ENCODE measurements around the gene CAND2. TPM values are rescaled to one million over a fixed set of nuclear protein-coding genes. Genes with fewer than 3 reads are reported as not detected.
"Not testable (repeated sequence)": the region's sequence is repeated elsewhere in the genome, so short reads cannot be mapped to it uniquely, and the experiment has no call there.

Gene CAND2
- total and polyA plus RNA-seq, 4 donors, result 2.6 to 24.4 (median 14.5) TPM

DNA sequence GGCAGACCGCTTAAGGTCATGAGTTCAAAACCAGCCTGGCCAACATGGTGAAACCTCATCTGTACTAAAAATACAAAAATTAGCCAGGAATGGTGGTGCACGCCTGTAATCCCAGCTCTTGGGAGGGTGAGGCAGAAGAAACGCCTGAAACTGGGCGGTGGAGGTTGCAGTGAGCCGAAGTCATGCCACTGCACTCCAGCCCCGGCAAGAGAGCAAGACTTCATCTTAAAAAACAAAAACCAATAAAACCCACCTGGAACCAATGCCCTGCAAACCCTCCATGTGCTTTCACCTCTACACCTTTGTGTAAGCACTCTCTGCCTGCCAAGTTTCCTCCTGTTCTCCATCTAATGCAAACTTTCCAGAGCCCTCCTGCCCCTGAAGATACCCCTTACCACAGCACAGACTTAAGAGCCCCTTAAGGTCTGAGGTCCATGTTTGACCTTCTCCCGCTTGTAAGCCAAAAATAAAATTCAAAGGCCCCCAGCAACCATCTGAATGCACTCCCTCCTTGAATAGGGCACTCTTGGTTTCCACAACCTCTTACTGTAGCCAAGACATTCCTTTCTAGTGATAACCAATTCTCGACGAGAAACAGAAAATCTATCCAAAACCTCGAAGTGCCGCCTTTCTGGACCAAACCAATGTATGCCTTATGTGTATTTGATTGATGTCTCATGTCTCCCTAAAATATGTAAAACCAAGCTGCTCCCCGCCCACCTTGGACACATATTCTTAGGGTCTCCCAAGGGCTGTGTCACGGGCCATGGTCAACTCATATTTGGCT is 41.9 kb downstream of the CAND2 start:
- H3K27ac ChIP-seq (ENCODE audit: low read depth in 1 of 2, low read length in 2 of 2), result no peak overlapping the region
- H3K4me3 ChIP-seq (ENCODE audit: low read length in 2 of 2), result no peak overlapping the region
- ATAC-seq (ENCODE audit: low FRiP score) (no peak), DNase-seq (no peak)
- intact Hi-C loops (cut with DNase I), result no loop called here
- H3K36me3 ChIP-seq (ENCODE audit: control insufficient read depth in 1 of 2, insufficient read depth in 2 of 2, low read length in 1 of 2), result peaks cover 0 to 11% of the 10 kb centered on the region in 2 donors
- 37 to 45% methylated on average over 13 of the region's 13 CpGs for WGBS, 2 donors
- H3K4me1 ChIP-seq (ENCODE audit: control insufficient read depth in 1 of 2, insufficient read depth in 2 of 2, low read length in 2 of 2), result no peaks in the 10 kb centered on the region
- H3K27me3 ChIP-seq (ENCODE audit: control insufficient read depth in 1 of 2, insufficient read depth in 2 of 2, low read length in 1 of 2), result no peaks in the 10 kb centered on the region
- no peaks in the 10 kb centered on the region for H3K9me3 ChIP-seq (ENCODE audit: control insufficient read depth, low read length)

DNA sequence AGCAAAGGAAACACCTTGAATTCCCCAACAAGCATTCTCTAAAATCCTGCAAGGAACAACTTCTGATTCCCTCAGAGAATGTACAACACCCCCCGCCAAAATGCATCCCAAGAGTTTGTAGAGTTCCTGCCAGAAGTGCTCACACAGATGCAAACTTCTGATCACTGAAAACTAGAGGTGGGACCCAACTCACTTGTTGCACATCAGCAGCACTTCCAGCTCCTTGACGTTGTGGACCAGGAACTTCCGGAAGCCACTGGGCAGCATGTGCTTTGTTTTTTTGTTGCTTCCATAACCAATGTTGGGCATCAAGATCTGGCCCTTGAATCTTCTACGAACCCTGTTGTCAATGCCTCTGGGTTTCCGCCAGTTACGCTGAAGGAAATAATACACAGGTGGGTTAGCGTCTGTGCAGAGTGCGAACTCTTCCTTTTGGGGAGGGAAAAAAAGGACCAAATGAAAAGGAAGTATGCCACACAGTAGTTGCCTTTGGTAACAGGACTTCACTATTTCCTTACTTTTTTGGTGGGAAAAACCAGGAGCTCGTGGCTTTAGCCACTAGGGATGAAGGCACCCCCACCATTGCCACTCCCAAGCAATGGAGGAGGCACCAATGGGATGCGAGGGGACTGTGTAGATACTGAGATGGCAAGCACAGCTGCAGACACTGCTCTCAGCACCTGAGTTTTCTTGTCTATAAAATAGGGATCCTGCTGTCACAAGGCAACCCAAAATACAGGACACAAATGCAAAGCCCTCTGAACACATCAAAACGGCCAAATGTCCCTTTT is 42.9 kb downstream of the CAND2 start:
- ATAC-seq (ENCODE audit: low FRiP score), result no peak
- peaks cover 0 to 9% of the 10 kb centered on the region in 2 donors for H3K36me3 ChIP-seq (ENCODE audit: control insufficient read depth in 1 of 2, insufficient read depth in 2 of 2, low read length in 1 of 2)

DNA sequence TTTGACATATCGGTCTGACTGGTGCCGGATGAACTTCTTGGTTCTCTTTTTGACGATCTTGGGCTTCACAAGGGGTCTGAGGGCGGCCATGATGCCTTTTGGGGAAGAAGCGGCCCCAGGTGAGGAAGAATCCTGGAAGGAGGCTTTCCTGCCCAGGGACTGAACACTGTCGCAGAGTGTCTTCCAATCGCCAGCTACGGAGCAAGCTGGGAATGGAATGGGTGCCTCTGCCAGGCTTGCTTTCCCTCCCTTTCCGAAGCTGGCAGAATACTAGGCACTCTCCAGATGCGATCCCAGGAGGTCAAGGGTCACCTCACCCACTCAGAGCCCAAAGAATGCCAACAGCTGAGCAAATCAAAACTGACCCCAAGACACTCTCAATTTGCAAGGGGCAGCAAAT is 43.7 kb downstream of the CAND2 start:
- WGBS, 2 donors, result 57 to 62% methylated on average over 10 of the region's 10 CpGs
- not testable (repeated sequence) for H3K4me1 ChIP-seq (ENCODE audit: control insufficient read depth in 1 of 2, insufficient read depth in 2 of 2, low read length in 2 of 2); H3K27me3 ChIP-seq (ENCODE audit: control insufficient read depth in 1 of 2, insufficient read depth in 2 of 2, low read length in 1 of 2); H3K27ac ChIP-seq (ENCODE audit: low read depth in 1 of 2, low read length in 2 of 2); H3K9me3 ChIP-seq (ENCODE audit: control insufficient read depth, low read length); DNase-seq; ATAC-seq (ENCODE audit: low FRiP score); H3K36me3 ChIP-seq (ENCODE audit: control insufficient read depth in 1 of 2, insufficient read depth in 2 of 2, low read length in 1 of 2)
- H3K4me3 ChIP-seq (ENCODE audit: low read length in 2 of 2), result peak overlapping the region in 1 of 2 donors; percentile 91
- intact Hi-C loops (cut with DNase I), result loop anchor here in 1 of 2 donors (5.0 kb wide), 1 partner anchor 133 kb away; no protein-coding TSS in a partner anchor

More for the DNA sequence above, 42.9 kb downstream of the CAND2 start:
- WGBS, 2 donors, result 73 to 75% methylated on average over 11 of the region's 11 CpGs
- Histone ChIP-seq H3K27me3 (ENCODE audit: control insufficient read depth in 1 of 2, insufficient read depth in 2 of 2, low read length in 1 of 2) (no peaks in the 10 kb centered on the region), H3K4me1 (ENCODE audit: control insufficient read depth in 1 of 2, insufficient read depth in 2 of 2, low read length in 2 of 2) (no peaks in the 10 kb centered on the region), H3K4me3 (ENCODE audit: low read length in 2 of 2) (no peak overlapping the region), H3K9me3 (ENCODE audit: control insufficient read depth, low read length) (no peaks in the 10 kb centered on the region), H3K27ac (ENCODE audit: low read depth in 1 of 2, low read length in 2 of 2) (no peak overlapping the region)
- intact Hi-C loops (cut with DNase I), result no loop called here
- no peak for DNase-seq

- intact Hi-C loops (cut with DNase I), result loop anchor here in 1 of 2 donors (5.0 kb wide), 1 partner anchor 133 kb away; no protein-coding TSS in a partner anchor
- no peak for DNase-seq
- H3K36me3 ChIP-seq (ENCODE audit: control insufficient read depth in 1 of 2, insufficient read depth in 2 of 2, low read length in 1 of 2), result peaks cover 0 to 7% of the 10 kb centered on the region in 2 donors
- peak; percentile 72 for ATAC-seq (ENCODE audit: low FRiP score)
- H3K4me1 ChIP-seq (ENCODE audit: control insufficient read depth in 1 of 2, insufficient read depth in 2 of 2, low read length in 2 of 2), result no peaks in the 10 kb centered on the region
- 8 to 10% methylated on average over 18 of the region's 18 CpGs for WGBS, 2 donors
- H3K4me3 ChIP-seq (ENCODE audit: low read length in 2 of 2), result peak overlapping the region; percentile 87 to 91
- peak overlapping the region in 1 of 2 donors; percentile 90 for H3K27ac ChIP-seq (ENCODE audit: low read depth in 1 of 2, low read length in 2 of 2)
- H3K9me3 ChIP-seq (ENCODE audit: control insufficient read depth, low read length), result no peaks in the 10 kb centered on the region
- no peaks in the 10 kb centered on the region for H3K27me3 ChIP-seq (ENCODE audit: control insufficient read depth in 1 of 2, insufficient read depth in 2 of 2, low read length in 1 of 2)
Measured at GRCh38 chr3:12840591-12841148, 44.2 kb downstream of the CAND2 start.

- Histone ChIP-seq H3K27me3 (ENCODE audit: control insufficient read depth in 1 of 2, insufficient read depth in 2 of 2, low read length in 1 of 2) (no peaks in the 10 kb centered on the region), H3K27ac (ENCODE audit: low read depth in 1 of 2, low read length in 2 of 2) (peak within 1 kb of the TSS in 1 of 2 donors; percentile 90), H3K9me3 (ENCODE audit: control insufficient read depth, low read length) (no peaks in the 10 kb centered on the region), H3K4me1 (ENCODE audit: control insufficient read depth in 1 of 2, insufficient read depth in 2 of 2, low read length in 2 of 2) (no peaks in the 10 kb centered on the region), H3K36me3 (ENCODE audit: control insufficient read depth in 1 of 2, insufficient read depth in 2 of 2, low read length in 1 of 2) (peaks cover 0 to 7% of the 10 kb centered on the region in 2 donors), H3K4me3 (ENCODE audit: low read length in 2 of 2) (peak within 1 kb of the TSS; percentile 87 to 91)
- 0 to 1% methylated on average over 42 to 43 of the region's 43 CpGs for WGBS, 2 donors
- ATAC-seq (ENCODE audit: low FRiP score) (peak; percentile 97), DNase-seq (peak; percentile 92 to 93)
- intact Hi-C loops (cut with DNase I), result loop anchor here in 1 of 2 donors (5.0 kb wide), 1 partner anchor 134 kb away; no protein-coding TSS in a partner anchor
Measured at GRCh38 chr3:12841149-12841969, 44.9 kb downstream of the CAND2 start, which contains the start of gene RPL32. TSS of gene RPL32 (minus strand) at chr3:12841565. CDS start at chr3:12840237, 1,328 bp downstream.

GRCh38 chr3:12841970-12842328 is 45.5 kb downstream of the CAND2 start:
- DNase-seq (no peak), ATAC-seq (ENCODE audit: low FRiP score) (no peak)
- Histone ChIP-seq H3K36me3 (ENCODE audit: control insufficient read depth in 1 of 2, insufficient read depth in 2 of 2, low read length in 1 of 2) (peaks cover 0 to 4% of the 10 kb centered on the region in 2 donors), H3K4me3 (ENCODE audit: low read length in 2 of 2) (no peak overlapping the region), H3K27me3 (ENCODE audit: control insufficient read depth in 1 of 2, insufficient read depth in 2 of 2, low read length in 1 of 2) (no peaks in the 10 kb centered on the region), H3K27ac (ENCODE audit: low read depth in 1 of 2, low read length in 2 of 2) (no peak overlapping the region), H3K4me1 (ENCODE audit: control insufficient read depth in 1 of 2, insufficient read depth in 2 of 2, low read length in 2 of 2) (no peaks in the 10 kb centered on the region), H3K9me3 (ENCODE audit: control insufficient read depth, low read length) (no peaks in the 10 kb centered on the region)
- intact Hi-C loops (cut with DNase I), result loop anchor here in 1 of 2 donors (5.0 kb wide), 1 partner anchor 135 kb away; no protein-coding TSS in a partner anchor
- WGBS, 2 donors, result 39 to 46% methylated on average over 7 of the region's 7 CpGs

DNA sequence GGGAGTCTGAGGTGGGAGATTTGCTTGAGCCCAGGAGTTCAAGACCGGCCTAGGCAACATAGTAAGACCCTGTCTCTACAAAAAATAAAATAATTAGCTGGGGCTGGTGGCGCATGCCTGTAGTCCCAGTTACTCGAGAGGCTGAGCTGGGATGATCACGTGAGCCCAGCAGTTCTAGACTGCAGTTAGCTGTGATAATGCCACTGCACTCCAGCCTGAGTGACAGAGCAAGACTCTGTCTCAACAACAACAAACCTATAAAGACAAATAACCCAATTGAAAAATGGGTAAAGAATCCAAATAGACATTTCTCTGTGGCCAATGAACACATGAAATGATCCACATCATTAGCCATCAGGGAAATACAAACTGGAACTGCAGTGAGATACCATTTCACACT is 46.0 kb downstream of the CAND2 start:
- intact Hi-C loops (cut with DNase I), result loop anchor here in 1 of 2 donors (5.0 kb wide), 1 partner anchor 135 kb away; no protein-coding TSS in a partner anchor

DNA sequence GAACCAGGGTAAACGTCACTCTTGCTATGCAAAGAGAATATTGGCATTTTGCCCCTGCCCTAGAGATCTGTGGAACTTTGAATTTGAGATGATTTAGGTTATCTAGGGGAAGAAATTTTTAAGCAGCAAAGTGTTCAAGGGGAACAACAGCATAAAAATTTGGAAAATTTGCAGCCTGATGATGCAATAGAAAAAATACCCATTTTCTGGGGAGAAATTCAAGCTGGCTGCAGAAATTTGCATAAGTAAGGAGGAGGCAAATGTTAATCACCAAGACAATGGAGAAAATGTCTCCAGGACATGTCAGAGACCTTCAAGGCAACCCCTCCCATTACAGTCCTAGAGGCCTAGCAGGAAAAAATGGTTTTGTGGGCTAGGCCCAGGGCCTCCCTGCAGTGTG is 49.3 kb downstream of the CAND2 start:
- no peak for ATAC-seq (ENCODE audit: low FRiP score)
- H3K9me3 ChIP-seq (ENCODE audit: control insufficient read depth, low read length), result no peaks in the 10 kb centered on the region
- H3K27me3 ChIP-seq (ENCODE audit: control insufficient read depth in 1 of 2, insufficient read depth in 2 of 2, low read length in 1 of 2), result no peaks in the 10 kb centered on the region
- H3K27ac ChIP-seq (ENCODE audit: low read depth in 1 of 2, low read length in 2 of 2), result no peak overlapping the region
- no peak for DNase-seq
- no peak overlapping the region for H3K4me3 ChIP-seq (ENCODE audit: low read length in 2 of 2)
- intact Hi-C loops (cut with DNase I), result no loop called here
- no peaks in the 10 kb centered on the region for H3K36me3 ChIP-seq (ENCODE audit: control insufficient read depth in 1 of 2, insufficient read depth in 2 of 2, low read length in 1 of 2)
- H3K4me1 ChIP-seq (ENCODE audit: control insufficient read depth in 1 of 2, insufficient read depth in 2 of 2, low read length in 2 of 2), result no peaks in the 10 kb centered on the region
- WGBS, 2 donors, result 56 to 59% methylated on average over 1 of the region's 1 CpG

More for the DNA sequence above, 46.0 kb downstream of the CAND2 start:
- Histone ChIP-seq H3K4me1 (ENCODE audit: control insufficient read depth in 1 of 2, insufficient read depth in 2 of 2, low read length in 2 of 2) (no peaks in the 10 kb centered on the region), H3K4me3 (ENCODE audit: low read length in 2 of 2) (no peak overlapping the region), H3K9me3 (ENCODE audit: control insufficient read depth, low read length) (no peaks in the 10 kb centered on the region), H3K27me3 (ENCODE audit: control insufficient read depth in 1 of 2, insufficient read depth in 2 of 2, low read length in 1 of 2) (no peaks in the 10 kb centered on the region), H3K36me3 (ENCODE audit: control insufficient read depth in 1 of 2, insufficient read depth in 2 of 2, low read length in 1 of 2) (peaks cover 0 to 2% of the 10 kb centered on the region in 2 donors), H3K27ac (ENCODE audit: low read depth in 1 of 2, low read length in 2 of 2) (no peak overlapping the region)
- 92 to 94% methylated on average over 4 of the region's 4 CpGs for WGBS, 2 donors
- ATAC-seq (ENCODE audit: low FRiP score) (no peak), DNase-seq (no peak)

Measured in aorta (tissue), 5 donors.